ENCODE results near the gene QARS1.
A peak's percentile ranks its signal among the peaks of the same experiment; 100 is the strongest.

The QARS1 gene

DNA sequence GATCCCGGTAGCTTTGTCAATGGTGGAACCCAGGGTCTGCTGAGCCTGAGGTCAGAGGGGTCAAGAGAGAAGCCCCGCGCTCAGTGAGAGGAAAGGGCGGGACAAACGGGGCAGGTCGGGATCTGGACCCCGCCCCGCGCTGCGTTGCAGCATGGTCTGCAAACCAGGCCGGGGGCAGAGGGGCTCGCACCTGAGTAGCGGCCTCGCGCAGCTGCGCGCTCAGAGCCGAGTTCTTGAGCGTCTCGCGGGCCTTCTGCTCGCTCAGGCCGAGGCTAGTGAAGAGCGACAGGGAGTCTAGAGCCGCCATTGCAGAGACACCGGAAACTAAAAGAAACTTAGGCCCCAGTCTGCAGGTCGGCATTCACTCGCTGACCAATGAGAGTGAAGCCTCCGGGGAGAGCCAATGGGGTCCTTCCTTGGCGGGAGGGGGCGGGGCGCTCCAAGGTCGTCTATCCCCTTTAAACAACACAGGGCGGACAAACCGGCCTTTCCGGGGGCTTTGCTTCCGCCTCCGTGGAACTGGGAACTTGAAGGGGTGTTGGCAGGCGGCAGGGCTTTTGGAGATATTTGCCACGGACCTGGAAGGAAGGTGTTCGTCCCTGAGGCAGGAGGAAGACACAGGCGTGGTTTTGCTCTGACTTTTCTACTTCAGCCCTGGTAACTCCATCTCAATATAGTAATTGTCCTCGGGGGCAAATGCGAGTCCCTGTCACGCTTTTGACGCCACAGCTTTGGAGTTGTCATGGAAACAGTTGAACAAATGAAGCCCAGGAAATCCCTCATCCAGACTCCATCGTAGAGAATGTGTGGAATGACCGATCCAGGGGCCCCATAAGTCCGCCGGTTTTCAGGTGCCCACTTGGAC, at the start of gene QARS1:
QARS1 (minus strand) TSS at position 331 of the 865 bp plus-strand sequence; CDS start at position 307, 24 bp downstream.
- peak within 1 kb of the TSS; percentile 98 for H3K27ac ChIP-seq (ENCODE audit: low read depth, low read length)
- peak within 1 kb of the TSS; percentile 90 for H3K4me3 ChIP-seq (ENCODE audit: low read depth, low read length)
- H3K27me3 ChIP-seq (ENCODE audit: control insufficient read depth, insufficient read depth, low read length), result no peaks in the 10 kb centered on the region
- H3K9me3 ChIP-seq (ENCODE audit: control insufficient read depth, insufficient read depth, low read length), result no peaks in the 10 kb centered on the region
- 0 out of 2 replicates have a peak, but pooled peaks cover 4% of the 10 kb centered on the region for H3K4me1 ChIP-seq (ENCODE audit: control insufficient read depth, insufficient read depth, low read length)
- peaks cover 66% of the 10 kb centered on the region for H3K36me3 ChIP-seq (ENCODE audit: control insufficient read depth, insufficient read depth, low read length)
- H3K9ac ChIP-seq (ENCODE audit: low read depth, low read length), result peak within 1 kb of the TSS; percentile 96

DNA sequence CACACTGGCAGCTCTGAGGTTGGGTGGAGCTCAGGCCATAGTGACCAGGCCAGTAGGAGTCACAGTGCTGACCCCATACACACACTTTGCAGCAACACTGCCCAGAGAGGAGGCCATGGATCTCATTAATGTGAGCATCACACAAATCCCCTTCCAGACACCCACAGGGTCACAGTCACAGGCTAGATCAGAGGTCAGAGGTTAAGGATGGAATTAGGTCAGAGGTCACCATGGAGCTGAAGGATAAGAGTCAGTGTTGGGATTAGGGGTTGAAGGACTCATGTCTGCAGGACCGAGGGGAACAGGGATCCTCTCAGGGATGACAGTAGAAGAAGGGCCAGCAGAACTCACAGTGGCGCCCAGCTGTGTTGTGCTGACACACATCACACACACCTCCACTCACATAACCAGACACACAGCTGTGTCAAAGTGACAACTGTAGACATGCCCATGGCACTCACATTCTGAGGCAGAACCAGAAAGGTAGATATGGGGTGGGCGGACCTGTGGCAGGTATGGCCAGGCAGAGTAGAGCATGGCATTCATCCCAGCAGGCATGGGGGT, 48.9 kb upstream of the QARS1 start:
- Histone ChIP-seq H3K27me3 (ENCODE audit: control insufficient read depth, insufficient read depth, low read length) (no peaks in the 10 kb centered on the region), H3K9ac (ENCODE audit: low read depth, low read length) (no peak overlapping the region), H3K4me3 (ENCODE audit: low read depth, low read length) (no peak overlapping the region), H3K36me3 (ENCODE audit: control insufficient read depth, insufficient read depth, low read length) (no peaks in the 10 kb centered on the region), H3K27ac (ENCODE audit: low read depth, low read length) (no peak overlapping the region), H3K4me1 (ENCODE audit: control insufficient read depth, insufficient read depth, low read length) (no peaks in the 10 kb centered on the region), H3K9me3 (ENCODE audit: control insufficient read depth, insufficient read depth, low read length) (no peaks in the 10 kb centered on the region)

DNA sequence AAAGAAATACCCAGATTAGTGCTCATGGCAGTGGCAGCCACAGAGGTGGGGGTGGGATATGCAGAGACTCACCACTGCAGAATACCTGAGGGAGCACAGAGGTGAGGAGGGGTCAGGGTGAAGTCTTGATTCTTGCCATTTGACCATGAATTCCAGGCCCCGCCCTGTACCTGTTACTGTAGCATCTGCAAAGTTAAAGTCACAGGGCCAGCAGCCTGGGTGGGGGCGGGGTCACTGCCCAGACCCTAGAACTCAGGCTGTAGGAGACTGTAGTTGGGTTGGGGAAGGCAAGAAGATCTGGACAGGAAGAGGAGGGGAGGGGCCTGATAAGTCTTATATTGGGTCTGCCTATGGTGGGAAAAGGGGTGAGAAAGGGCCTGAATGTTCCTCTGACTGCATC, 47.1 kb upstream of the QARS1 start:
- Histone ChIP-seq H3K9me3 (ENCODE audit: control insufficient read depth, insufficient read depth, low read length) (no peaks in the 10 kb centered on the region), H3K27me3 (ENCODE audit: control insufficient read depth, insufficient read depth, low read length) (no peaks in the 10 kb centered on the region), H3K4me1 (ENCODE audit: control insufficient read depth, insufficient read depth, low read length) (no peaks in the 10 kb centered on the region), H3K36me3 (ENCODE audit: control insufficient read depth, insufficient read depth, low read length) (no peaks in the 10 kb centered on the region), H3K27ac (ENCODE audit: low read depth, low read length) (no peak overlapping the region), H3K9ac (ENCODE audit: low read depth, low read length) (no peak overlapping the region), H3K4me3 (ENCODE audit: low read depth, low read length) (no peak overlapping the region)

DNA sequence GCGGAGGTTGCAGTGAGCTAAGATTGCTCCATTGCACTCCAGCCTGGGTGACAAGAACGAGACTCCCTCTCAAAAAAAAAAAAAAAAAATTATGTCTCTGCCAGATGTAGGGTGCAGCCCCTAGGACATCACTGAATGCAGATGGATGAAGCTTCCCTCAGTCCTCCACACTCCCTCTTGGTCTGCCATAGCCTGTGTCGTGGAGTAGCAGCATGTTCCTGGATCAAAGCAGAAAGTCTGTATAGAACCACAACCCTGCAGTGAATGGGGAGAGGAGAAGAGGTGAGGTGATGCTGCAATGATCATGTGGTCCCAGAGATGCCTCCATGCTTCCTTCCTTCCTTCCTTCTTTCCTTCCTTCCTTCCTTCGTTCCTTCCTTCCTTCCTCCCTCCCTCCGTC, 43.6 kb upstream of the QARS1 start:
- H3K9ac ChIP-seq (ENCODE audit: low read depth, low read length), result no peak overlapping the region
- no peaks in the 10 kb centered on the region for H3K27me3 ChIP-seq (ENCODE audit: control insufficient read depth, insufficient read depth, low read length)
- H3K27ac ChIP-seq (ENCODE audit: low read depth, low read length), result no peak overlapping the region
- H3K9me3 ChIP-seq (ENCODE audit: control insufficient read depth, insufficient read depth, low read length), result no peaks in the 10 kb centered on the region
- no peaks in the 10 kb centered on the region for H3K4me1 ChIP-seq (ENCODE audit: control insufficient read depth, insufficient read depth, low read length)
- no peaks in the 10 kb centered on the region for H3K36me3 ChIP-seq (ENCODE audit: control insufficient read depth, insufficient read depth, low read length)
- H3K4me3 ChIP-seq (ENCODE audit: low read depth, low read length), result no peak overlapping the region

DNA sequence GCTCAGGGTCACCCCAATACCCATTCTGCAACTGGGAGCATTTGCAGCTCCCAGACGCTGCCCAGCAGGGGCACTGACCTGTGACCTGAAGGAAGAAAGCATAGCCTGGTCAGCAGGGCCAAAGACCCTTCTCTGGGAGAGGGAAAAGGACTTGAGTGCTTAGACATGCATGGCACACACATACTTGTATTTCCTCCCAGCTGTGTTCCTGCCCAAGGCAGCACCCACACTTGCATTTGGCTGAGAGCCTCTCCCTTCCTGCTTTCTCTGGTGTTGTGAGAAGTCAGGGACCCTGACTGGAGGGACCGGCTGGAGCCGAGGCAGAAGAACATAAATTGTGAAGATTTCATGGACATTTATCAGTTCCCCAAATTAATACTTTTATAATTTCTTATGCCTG, 35.5 kb upstream of the QARS1 start:
- Histone ChIP-seq H3K4me3 (ENCODE audit: low read depth, low read length) (no peak overlapping the region), H3K36me3 (ENCODE audit: control insufficient read depth, insufficient read depth, low read length) (no peaks in the 10 kb centered on the region), H3K27me3 (ENCODE audit: control insufficient read depth, insufficient read depth, low read length) (0 out of 2 replicates have a peak, but pooled peaks cover 8% of the 10 kb centered on the region), H3K27ac (ENCODE audit: low read depth, low read length) (no peak overlapping the region), H3K9me3 (ENCODE audit: control insufficient read depth, insufficient read depth, low read length) (peaks cover 7% of the 10 kb centered on the region; the same call in 1 of the 2 replicates), H3K4me1 (ENCODE audit: control insufficient read depth, insufficient read depth, low read length) (no peaks in the 10 kb centered on the region), H3K9ac (ENCODE audit: low read depth, low read length) (no peak overlapping the region)

DNA sequence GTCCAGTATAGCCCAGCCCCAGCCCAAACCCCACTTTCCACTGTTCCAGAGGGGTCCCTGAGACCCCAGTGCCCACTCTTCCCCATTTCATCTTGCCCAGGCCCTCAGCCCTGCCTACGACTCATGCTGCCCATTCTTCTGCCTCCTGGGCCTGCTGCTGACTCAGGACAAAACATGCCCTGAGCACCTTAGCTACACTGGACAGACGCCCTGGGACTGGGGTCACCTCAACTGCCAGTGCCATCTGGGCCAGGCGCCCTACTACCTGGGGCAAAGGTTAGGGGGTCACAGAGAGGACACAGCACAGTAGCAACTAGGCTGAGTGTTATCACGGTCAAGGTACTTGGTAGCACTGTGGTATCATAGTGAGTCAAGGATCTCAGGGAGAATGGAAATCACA, 30.9 kb upstream of the QARS1 start:
- Histone ChIP-seq H3K4me3 (ENCODE audit: low read depth, low read length) (no peak overlapping the region), H3K27ac (ENCODE audit: low read depth, low read length) (no peak overlapping the region), H3K9ac (ENCODE audit: low read depth, low read length) (no peak overlapping the region), H3K4me1 (ENCODE audit: control insufficient read depth, insufficient read depth, low read length) (peaks cover 3% of the 10 kb centered on the region), H3K36me3 (ENCODE audit: control insufficient read depth, insufficient read depth, low read length) (peaks cover 4% of the 10 kb centered on the region; the same call in 1 of the 2 replicates), H3K27me3 (ENCODE audit: control insufficient read depth, insufficient read depth, low read length) (0 out of 2 replicates have a peak, but pooled peaks cover 8% of the 10 kb centered on the region), H3K9me3 (ENCODE audit: control insufficient read depth, insufficient read depth, low read length) (no peaks in the 10 kb centered on the region)

DNA sequence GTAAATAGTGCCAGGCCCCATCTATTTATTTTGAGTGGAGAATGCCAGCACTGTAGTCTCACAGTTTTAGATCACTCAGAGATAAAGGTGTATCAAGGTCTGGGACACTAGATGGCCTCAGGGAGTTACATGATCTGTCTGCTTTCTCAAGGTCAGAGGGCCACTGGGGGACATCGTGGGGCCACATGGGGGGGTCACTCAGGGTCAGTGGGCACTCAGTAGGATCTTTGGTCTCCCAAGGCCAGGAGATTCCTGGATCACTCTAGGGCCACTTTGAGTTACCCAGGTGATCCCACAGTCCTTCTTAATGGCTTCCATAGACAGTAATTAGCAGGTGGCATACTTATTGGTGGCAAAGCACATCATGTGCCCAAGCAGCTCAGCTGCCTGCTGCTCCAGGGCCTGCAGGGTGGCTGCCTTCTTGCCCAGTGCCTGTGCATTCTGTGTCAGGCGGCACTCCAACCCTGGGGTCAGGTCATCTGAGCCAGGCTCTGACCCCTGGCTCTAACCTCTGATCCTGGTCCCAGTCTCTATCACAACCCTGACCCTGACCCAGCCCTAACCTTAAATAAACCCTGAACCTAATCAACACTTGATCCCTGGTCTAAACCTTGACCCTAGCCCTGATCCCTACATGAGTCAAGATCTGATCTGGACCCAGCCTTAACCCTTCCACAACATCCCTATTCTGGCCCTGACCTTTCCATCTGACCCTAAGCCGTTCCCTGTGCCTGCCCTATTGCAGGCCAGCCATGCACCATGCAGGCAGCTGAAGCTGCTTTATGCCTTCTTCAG, 30.1 kb upstream of the QARS1 start:
- Histone ChIP-seq H3K9ac (ENCODE audit: low read depth, low read length) (no peak overlapping the region), H3K27ac (ENCODE audit: low read depth, low read length) (no peak overlapping the region)

DNA sequence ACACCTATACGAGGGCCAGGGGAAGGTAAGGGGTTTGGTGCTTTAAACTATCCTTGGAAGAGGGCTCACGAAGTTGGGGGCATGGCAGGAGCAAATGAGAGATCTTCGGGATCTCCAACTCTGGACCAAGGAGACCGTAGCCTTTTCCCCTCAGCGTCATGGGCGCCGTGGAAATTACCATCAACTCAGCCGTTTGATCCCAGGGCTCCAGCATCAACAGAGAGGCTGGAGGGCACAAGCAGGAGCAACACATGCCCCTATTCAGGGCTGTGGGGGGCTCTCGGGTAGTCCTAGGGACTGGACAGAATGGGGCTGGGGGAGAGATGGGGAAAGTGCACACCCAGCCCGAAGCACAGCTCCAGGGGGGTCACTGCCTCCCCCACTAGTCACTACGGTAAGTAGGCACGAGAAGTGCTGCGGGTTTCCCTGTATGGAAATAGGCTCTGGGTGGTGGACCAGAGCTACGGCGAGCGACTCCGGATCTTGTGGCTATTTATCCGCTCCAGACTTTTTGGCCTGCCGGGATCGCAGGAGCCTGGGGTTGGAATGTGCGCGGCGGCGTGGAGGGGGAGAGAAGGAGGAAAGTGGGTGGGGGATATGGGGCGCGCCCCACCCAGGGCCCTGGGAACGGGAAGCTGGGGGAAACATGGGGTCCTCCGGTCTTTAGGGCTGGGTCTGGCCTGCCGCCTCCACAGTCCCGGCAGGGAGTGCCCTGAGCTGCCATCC, 28.8 kb upstream of the QARS1 start:
- Histone ChIP-seq H3K4me3 (ENCODE audit: low read depth, low read length) (peak overlapping the region; percentile 88), H3K27me3 (ENCODE audit: control insufficient read depth, insufficient read depth, low read length) (0 out of 2 replicates have a peak, but pooled peaks cover 8% of the 10 kb centered on the region), H3K27ac (ENCODE audit: low read depth, low read length) (peak overlapping the region; percentile 88), H3K36me3 (ENCODE audit: control insufficient read depth, insufficient read depth, low read length) (peaks cover 13% of the 10 kb centered on the region; the same call in 1 of the 2 replicates), H3K9ac (ENCODE audit: low read depth, low read length) (peak overlapping the region; percentile 59), H3K9me3 (ENCODE audit: control insufficient read depth, insufficient read depth, low read length) (no peaks in the 10 kb centered on the region), H3K4me1 (ENCODE audit: control insufficient read depth, insufficient read depth, low read length) (peaks cover 3% of the 10 kb centered on the region)

More for the DNA sequence above, 30.1 kb upstream of the QARS1 start:
- Histone ChIP-seq H3K4me1 (ENCODE audit: control insufficient read depth, insufficient read depth, low read length) (peaks cover 3% of the 10 kb centered on the region), H3K9me3 (ENCODE audit: control insufficient read depth, insufficient read depth, low read length) (no peaks in the 10 kb centered on the region), H3K36me3 (ENCODE audit: control insufficient read depth, insufficient read depth, low read length) (peaks cover 5% of the 10 kb centered on the region; the same call in 1 of the 2 replicates), H3K4me3 (ENCODE audit: low read depth, low read length) (peak overlapping the region; percentile 88; the same call in 1 of the 2 replicates), H3K27me3 (ENCODE audit: control insufficient read depth, insufficient read depth, low read length) (0 out of 2 replicates have a peak, but pooled peaks cover 8% of the 10 kb centered on the region)

DNA sequence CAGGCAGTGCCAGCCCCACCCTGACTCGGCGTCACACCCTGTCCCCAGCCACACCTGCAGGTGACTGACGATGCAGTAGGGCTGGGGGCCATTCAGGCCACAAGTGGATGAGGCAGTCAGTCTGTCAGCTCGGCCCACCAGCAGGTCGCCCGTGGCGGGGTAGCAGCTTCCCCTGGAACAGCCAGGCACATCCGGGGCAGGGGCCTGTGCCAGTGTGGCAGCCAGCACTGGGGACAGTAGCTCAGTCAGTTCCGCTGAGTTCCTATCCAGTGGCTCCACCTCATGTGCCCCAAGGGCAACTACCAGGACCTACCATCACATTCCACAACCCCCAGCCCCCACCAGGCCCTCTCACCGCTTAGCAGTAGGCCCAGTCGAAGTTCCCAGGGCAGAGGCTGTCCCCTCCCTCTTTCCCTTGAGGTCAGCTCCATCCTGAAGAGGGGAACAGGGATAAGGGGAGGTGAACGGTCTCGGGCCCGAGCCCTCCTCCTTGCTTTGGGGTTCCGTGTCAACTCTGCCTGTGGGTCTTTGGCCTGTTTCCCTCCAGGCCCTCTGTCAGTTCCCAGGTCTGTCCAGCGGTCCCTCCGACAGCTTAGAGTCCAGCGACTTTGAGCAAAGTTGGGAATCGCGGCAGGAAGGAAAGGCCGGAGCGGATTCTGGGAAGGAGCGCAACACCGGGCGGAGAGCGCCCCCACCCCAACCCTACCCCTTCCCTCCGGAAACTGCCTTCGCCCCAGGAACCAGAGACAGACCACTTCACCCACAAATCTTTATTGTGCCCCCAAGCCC, 28.1 kb upstream of the QARS1 start, which contains the start of gene LAMB2:
LAMB2 (minus strand) TSS at position 614 of the 789 bp plus-strand sequence; CDS start at position 431, 183 bp downstream.
- Histone ChIP-seq H3K36me3 (ENCODE audit: control insufficient read depth, insufficient read depth, low read length) (peaks cover 17% of the 10 kb centered on the region; the same call in 1 of the 2 replicates), H3K4me1 (ENCODE audit: control insufficient read depth, insufficient read depth, low read length) (peaks cover 3% of the 10 kb centered on the region), H3K27ac (ENCODE audit: low read depth, low read length) (peak within 1 kb of the TSS; percentile 88), H3K27me3 (ENCODE audit: control insufficient read depth, insufficient read depth, low read length) (0 out of 2 replicates have a peak, but pooled peaks cover 1% of the 10 kb centered on the region), H3K4me3 (ENCODE audit: low read depth, low read length) (peak within 1 kb of the TSS; percentile 88), H3K9me3 (ENCODE audit: control insufficient read depth, insufficient read depth, low read length) (no peaks in the 10 kb centered on the region), H3K9ac (ENCODE audit: low read depth, low read length) (peak within 1 kb of the TSS; percentile 59)
